KG1 (cell line): ENCODE measurements around the gene HSPA1B.
A peak's percentile ranks its signal among the peaks of the same experiment; 100 is the strongest.
"Not testable (repeated sequence)": the region's sequence is repeated elsewhere in the genome, so short reads cannot be mapped to it uniquely, and the experiment has no call there.

Experiments
- DNase-seq: peaks from one replicate; lab custom pipeline; 2025; lab: John Stamatoyannopoulos, UW

The HSPA1B gene

DNA sequence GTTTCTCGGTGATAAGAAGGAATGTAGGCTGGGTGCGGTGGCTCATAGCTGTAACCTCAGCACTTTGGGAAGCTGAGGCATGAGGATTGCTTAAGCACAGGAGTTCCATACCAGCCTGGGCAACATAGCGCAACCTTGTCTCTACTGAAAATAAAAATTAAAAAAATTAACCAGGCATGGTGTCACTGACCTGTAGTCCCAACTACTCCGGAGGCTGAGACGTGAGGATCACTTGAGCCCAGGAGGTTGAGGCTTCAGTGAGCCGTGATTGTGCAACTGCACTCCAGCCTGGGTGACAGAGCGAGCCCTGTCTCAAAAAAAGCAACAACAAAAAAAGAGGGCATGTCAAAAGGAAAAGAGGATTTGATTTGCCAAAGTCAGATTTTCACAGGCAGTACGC lies 31.2 kb downstream of the HSPA1B start:
- DNase-seq = no peak

DNA sequence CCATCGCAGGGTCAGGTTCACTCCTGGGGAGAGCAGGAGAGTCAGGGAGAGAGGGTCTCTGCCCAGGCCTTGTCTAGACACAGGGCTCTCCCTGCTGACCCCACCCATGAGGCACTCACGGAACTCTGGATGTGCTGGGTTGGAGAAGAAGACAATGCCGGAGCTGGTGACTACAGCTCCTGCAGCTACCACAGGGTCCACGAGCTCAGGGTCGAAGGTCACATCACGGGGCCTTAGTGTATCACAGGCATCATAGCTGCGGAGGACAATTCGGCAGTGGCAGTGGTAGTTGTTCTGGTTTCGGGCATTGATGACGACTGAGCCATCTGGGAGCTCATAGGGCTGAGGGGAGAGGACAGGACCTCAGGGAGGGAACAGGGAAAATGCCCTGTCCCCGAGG lies 32.4 kb downstream of the HSPA1B start:
- no peak for DNase-seq

DNA sequence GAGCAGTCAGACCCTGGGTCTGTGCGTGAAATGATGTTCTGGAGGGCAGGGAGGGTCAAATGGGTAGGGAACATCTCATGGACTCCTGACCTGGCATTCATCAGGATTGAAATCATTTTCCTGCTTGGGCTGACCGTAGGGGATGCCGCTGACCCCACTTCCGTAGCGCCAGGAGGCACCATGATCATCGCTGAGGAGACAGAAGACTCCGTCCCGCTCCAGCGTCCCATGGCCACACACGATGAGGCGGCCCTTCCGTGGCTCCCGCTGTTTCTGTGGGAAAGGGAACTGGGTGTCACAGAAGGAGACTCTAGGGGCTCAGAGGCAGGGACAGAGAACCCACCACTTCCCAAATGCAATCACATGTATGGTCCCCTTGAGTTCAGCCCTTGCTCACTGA lies 32.8 kb downstream of the HSPA1B start:
- no peak for DNase-seq

DNA sequence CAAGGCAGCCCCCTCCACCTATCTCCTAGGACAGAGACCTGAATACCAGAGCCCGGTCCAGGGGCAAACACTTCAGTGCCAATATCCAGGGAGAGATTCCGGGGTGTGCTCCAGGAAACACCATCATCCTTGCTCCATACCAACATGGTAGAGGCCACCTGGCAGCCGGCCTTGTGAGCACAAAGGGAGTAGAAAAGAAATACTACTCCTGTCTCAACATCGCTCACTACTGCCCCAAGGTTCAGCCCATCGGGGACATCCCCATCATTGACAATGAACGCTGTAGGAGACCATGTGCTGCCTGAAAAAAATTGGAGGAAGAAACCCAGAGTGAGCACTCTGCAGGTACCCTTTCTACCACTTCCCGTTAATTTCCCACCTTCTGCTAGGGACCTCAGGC lies 33.6 kb downstream of the HSPA1B start:
- no peak for DNase-seq

DNA sequence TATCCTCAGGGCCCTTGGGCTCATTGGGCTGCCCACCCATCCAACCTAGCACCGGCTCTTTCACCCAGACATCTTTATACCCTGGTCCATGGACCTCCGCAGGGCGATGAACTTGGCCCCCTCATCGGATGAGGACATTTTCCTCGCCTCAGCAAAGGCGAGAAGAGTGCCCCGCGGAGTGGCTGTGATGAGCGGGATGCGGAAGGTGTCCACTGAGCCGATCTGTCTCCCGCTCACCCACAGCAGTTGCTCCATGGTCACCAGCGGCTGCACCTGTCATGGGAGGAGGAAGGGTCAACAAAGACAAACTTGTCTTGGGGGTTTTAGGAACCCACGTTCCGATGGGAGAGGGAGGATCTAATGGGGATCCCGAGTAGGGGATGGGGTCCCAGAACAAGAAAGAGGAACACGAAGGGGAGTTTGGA lies 34.4 kb downstream of the HSPA1B start:
- DNase-seq = no peak

DNA sequence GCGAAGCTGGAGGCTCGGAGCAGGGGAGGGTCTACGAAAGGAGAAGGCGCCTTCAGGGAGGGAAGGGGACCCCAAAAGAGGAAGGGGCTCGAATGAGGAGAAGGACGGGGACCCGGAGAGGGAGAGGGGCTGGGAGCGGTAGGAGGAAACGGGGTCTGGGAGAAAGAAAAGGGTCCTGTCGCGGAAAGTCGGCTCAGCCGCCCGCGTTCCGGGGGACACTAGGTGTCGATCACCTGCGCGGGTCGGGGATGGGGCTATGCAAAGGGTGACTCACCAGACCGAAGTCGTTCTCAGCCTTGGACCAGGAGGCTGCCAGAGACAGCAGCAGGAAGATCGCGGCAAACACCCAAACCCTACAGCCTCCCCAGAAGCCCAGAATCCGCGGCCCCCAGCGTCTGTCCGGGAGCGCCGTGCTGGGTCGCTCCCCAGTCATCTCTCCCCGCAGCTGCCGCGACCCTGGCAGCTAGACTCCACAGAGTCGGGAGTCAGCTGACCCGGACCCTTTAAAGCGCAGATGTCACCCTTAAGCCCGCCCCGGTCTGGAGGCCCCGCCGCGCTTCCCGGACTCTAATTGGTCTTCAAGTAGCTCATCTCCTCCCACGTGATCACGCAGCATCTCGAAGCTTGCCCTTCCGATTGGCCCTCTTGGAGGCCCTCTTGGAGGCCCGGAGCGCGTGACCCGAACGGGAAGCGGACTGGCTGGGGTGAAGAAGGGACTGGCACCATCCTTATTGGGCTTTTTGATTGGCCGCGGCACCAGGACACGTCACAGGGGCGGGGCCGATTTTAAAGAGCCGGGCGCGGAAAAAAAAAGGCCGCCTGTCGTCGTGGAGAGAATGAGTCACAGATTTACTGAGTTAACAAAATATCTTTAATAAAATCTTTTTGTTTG lies 35.1 kb downstream of the HSPA1B start, which contains the start of gene NEU1:
TSS of gene NEU1 (minus strand) at position 478 of the 892 bp plus-strand sequence. CDS start at position 433, 45 bp downstream.
- peak; percentile 95 for DNase-seq

DNA sequence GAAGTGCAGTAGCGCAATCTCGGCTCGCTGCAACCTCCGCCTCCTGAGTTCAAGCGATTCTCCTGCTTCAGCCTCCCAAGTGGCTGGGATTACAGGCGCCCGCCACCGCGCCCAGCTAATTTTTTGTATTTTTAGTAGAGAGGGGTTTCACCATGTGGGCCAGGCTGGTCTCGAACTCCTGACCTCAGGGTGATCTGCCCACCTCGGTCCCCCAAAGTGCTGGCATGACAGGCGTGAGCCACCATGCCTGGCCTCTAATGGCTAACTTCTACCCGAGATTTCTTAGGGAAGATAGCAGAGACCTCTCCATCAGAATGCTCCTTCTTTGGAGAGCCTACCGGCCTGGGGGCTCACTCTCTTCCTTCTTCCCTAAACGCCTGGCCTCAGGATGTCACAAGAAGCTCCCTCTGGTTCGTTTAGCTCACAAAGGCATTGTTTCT lies 36.6 kb downstream of the HSPA1B start:
- peak; percentile 2 for DNase-seq

DNA sequence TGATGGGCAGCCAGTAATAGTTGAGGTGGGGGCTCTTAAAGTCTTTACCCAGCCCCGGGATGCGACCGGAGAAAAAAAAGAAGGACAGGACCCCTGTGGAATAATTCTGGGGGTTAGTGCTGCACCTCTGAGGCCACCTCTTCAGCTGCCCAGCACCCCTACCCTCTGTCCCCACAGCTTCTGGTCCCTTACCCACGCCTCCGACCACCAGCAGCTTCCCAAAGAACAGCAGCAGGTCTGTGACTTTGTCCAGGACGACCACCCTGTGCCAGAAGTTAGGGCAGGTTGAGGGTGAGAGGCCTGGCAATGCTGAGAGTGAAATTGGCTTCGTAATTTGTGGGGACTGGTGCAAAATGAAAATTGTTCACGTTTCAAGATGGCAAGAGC lies 37.3 kb downstream of the HSPA1B start:
- no peak for DNase-seq

DNA sequence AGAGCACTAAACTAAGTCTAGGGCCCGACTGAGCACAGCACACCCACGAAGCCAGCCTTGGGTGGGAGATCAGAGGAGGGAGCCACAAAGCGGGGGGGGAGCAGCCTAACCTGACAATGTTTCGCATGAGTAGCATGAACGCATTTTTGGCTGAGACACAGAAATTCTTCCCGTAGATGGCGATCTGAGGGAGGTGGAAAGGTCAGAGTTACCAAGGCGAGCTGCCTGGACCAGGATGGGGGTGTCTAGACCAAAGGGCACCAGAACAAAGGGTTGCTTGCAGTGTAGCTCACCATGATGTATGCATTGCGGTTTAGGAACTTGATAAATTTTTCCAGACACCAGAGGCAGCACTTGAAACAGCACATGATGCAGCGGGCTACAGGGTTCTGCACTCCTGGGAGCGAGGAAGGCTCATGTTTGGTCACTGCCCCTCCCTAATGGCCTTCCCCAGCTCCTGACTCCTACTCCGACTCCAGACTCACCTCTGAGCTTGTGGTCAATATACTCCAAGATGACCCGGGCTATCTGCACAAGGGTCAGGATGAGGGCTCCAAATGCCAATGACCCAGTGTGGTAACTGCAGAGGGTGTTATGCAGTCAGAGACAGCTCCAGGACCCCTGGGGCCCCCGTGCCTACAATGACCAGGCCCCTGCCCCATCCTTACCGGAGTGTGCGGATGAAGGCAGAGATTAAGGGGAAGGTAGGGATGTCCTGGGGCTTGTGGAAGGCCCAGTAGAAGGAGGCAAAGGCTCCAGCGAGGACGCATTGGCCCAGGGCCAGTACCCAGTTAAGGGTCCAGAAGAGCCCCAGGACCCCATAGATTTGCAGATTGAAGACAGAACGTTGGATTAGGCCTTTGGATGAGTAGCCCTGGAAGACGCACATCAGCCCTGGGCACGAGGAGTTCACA lies 37.9 kb downstream of the HSPA1B start:
- no peak for DNase-seq

DNA sequence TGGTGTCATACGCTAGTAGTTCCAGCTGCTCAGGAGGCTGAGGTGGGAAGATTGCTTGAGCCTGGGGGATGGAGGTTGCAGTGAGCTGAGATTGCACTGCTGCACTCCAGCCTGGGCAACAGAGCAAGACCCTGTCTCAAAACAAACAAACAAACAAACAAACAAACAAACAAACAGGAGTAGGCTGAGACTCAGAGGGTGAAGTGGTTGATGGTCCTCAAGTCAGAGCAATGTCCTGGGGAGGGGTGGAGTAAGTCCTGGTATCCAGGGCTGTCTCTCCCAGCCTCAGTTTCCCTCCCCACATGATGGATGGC lies 41.1 kb downstream of the HSPA1B start:
- DNase-seq = not testable (repeated sequence)

DNA sequence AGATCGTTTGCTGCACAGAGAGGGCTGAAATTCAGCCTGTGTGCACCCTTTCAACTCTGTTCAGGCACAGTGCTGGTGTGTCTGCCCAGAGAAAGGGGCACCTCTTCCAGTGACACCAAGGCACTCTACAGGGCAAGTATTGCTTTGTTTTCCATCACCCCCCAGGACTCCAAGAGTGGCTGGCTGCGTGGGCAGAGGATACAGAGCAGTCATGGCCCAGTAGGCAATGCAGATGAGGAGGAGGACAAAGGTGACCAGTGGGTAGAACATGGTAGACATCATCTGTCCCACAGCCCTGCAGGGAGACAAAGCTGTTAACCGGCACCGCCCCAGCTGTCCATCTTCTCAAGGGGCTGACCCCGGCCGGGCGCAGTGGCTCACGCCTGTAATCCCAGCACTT lies 41.8 kb downstream of the HSPA1B start:
- DNase-seq = no peak

DNA sequence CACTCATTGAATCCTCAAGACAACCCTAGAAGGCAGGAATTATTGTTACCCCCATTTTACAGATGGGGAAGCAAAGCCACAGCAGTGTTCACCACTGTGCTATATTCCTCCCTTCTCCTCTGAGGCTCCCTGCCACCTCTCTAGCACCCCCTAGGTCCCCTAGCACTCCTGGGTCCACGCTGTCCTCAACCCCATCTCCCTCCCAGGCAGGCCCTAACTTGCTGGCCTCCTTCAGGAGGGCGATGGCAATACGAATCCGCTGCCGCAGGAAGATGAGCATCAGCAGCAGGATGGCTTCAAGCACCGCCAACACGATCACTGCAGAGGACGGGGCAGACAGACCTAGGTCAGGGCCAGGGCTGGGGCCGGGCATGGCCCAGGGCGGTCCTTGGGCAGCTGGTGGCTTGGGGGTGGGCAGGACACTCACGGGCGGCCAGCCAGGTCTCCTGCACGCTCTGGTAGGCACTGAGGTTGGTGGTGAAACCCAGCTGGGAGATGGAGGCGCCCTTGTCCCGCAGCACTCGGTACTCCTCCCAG lies 42.9 kb downstream of the HSPA1B start:
- DNase-seq = no peak

DNA sequence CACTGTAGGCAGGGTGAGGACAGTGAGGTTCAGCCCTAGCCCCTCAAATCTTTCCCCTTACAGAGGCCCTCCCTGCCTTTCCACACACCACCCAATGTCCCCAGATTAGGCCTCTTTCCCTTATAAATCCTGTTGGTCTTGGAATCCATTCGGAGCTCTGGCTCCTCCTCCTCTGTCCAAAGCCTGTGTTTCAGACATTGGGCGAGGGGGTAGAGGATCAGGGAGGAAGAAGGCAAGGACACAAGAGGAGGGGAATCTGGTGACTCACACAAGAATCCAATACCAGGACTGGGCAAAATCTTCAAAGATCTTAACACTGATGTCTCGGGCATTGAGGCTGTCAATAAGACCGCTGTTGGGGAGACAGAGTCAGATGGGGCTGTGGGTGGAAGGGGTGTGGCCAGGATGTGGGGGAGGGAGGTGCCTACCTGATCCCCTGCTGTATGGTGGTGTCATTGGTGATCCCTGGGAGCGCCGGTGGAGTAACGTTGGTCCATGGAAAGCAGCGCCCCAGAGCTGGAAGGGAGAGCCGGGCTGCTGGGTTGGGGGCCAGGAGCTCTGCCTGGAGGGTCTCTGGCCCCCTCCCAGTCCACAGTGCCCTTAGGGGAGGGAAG lies 43.6 kb downstream of the HSPA1B start:
- DNase-seq = no peak

DNA sequence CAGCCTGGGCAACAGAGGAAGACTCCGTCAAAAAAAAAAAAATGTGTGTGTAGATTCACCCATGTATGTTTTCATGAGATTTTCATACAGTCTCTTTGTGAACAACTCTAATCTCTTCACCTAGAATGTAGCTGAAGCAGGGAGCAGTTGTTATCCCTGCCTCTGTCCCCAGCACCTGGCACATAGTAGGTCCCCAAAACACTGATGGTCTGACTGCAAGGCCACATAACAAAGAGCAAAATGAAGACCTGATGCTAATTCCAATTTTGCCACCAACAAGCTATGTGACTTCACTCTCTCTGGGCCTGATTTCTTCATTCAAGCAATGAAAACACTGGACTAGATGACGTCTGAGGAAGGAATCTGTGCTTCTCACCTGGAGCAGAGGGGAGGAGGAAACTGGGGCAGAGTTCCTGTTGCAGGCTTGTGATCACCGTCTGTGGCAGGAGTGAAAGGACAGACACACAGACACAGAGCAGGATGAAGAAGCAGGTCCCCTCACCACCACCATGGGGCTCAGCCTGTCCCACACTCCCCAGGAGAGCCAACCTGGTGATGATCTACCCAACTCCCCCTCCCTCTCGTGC lies 46.6 kb downstream of the HSPA1B start:
- DNase-seq = no peak

DNA sequence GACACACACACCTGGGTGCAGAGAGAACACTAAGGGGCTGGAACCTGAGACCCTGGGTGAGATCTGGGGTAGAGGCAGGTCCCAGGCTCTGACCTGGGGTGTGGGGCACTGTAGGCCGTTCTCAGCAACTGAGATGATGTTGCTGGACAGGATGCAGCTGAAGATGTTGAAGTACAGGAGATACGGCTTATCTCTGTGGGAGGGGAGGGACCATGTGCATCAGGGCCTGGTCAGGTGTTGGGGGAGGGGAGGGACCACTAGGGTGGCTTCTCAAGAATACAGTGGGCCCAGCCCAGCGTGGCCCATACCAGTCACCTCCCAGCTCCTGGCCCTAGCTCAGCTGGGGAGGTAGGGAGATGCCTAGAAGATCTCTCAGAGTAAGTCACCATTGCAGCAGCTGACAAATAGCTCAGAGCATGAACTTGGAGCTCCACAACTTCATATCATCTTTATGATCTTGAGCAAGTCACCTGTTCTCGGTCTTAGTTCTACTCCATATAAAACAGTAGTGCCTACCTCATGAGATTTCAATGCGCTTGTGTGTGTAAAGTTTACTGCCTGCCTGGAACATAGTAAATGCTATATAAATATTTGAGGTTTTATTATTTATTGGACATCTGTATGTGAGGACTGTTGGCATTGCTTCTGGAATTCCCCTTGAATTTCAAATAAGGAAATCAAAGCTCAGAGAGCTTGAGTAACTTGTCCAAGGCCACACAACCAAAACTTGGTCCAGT lies 47.5 kb downstream of the HSPA1B start:
- no peak for DNase-seq

DNA sequence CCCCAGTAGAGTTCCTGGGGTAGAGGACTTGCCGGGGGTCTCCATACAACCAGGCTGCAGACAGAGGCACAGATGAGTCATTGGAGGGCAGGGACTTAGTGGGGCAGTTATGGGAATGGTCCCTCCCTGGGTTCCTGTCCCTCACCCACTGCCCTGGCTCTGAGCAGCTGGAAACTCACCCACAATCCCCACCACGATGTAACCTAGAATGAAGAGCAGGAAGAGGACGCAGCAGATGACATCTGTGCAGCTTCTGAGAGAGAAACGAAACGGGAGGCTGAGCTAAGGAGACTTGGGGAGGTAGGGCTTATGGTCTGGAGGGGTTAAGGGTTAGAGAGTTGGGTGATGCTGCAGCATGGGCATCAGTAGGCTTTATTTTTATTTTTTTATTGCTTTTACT lies 48.3 kb downstream of the HSPA1B start:
- DNase-seq = no peak

DNA sequence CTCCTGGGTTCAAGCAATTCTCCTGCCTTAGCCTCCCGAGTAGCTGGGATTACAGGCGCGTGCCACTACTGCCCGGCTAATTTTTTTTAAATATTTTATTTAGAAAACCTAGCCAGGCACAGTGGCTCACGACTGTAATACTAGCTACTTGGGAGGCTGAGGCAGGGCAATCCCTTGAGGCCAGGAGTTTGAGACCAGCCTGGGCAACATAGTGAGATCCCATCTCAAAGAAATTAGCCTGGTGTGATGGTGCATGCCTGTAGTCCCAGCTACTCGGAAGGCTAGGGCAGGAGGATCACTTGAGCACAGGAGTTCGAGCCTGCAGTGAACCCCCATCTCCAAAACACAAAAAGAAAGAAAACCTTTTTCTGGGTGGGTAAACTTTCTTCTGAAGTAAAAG lies 48.8 kb downstream of the HSPA1B start:
- DNase-seq = no peak

DNA sequence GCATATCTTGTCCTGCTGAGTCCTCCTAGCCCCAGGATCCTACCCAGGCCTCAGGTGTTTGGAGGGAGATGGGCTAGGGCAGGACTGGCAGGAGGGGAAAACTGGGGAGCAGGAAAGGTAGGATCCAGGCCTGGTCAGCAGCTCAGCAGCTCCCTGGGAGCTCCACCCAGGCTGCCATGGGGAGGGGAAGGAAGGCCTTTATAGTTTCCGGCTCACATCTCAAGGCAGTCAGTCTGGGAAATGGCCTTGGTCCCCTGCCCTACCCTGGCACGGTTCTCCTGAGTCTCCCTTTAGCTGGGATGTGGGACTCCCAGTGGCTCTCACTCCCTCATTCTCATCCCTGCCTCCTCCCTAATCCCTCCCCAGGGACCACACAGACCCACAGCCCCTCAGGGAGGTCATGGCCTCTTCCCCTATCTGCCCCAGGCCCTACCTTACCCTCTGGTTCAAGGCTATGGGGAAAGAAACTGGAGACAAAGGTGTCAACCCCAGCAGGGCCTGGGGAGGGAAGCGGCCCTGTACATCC lies 49.6 kb downstream of the HSPA1B start:
- no peak for DNase-seq

DNA sequence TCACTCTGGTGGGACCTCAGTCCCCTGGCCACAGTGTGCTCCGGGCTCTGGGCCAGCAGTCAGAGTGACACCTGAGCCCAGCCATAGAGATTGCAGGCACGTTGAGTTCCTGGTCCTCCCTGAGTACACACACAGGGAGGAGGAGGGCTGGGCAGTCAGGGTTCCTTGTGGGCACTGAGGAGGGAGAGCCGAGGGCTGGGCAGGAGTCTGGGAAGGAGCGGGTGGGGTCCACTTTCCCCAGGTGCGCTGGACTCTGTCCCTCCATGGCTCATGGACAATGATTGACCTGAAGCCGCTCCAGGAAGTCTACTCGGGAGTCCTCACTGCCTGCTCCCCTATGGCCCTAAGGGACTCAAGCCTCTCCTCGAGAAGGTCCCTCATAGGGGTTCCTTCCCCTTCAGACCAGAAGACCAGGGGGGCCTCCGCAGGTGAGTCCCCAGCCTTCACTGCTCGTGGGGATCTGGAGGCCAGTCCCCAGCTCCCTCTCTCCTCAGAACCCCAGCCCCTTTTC lies 50.2 kb downstream of the HSPA1B start:
- DNase-seq = no peak

DNA sequence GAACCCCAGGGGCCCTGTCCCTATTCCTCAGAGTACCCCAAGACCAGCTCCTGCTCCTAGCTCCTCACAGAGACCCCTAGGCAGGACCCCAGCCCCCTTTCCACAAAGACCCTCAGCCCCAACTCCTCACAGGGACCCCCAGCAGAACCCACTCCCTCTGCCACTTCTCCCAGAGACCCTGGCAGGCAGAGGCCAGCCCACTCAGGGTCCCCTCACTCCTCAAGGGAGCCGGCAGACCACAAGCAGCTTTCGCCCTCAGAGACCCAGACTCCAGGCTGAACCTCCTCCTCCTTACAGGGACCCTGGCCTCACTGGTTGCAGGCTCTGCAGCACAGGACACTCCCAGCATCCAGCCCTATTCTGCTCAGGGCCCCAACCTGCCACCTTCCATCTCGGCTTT lies 50.7 kb downstream of the HSPA1B start:
- DNase-seq = no peak

DNA sequence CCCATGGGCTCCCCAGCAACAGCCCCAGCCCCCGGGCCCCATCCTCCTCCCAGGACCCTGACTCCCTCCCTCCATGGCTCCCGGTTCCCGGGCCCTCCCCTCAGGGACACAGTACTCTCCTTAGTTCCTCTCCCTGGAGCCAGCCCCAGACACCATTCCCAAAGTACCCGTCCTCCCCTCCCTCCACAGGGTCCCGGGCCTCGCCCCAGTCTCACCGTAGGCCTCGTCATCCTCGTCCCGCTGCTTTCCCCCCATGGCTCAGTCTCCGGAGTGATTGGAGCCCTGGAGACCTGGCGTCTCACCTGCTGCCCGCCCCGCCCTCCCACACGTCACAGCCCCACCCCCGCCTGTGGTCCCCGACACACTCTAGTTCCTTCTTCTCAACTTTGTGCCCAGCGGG lies 51.2 kb downstream of the HSPA1B start, which contains the start of gene SLC44A4:
TSS of gene SLC44A4 (minus strand) at position 272 of the 400 bp plus-strand sequence. CDS start at position 255, 17 bp downstream.
- DNase-seq = no peak
